ENCODE measurements around the gene OSCAR.

DNA sequence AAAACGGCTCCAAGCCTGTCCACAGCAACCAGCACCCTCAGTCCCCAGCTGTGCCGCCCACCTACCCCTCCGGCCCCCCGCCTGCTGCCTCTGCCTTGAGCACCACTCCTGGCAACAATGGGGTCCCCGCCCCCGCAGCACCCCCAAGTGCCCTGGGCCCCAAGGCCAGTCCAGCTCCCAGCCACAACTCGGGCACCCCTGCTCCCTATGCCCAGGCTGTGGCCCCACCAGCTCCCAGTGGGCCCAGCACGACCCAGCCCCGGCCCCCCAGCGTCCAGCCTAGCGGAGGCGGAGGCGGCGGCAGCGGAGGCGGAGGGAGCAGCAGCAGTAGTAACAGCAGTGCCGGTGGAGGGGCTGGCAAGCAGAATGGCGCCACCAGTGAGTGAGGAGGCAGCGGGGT lies 47.6 kb upstream of the OSCAR start:
- no peak for TF ChIP-seq POLR2A (IDR thresholded peaks at IDR 0.05; ENCODE audit: low read depth, low read length)
- no peak for TF ChIP-seq TAF1 (IDR thresholded peaks at IDR 0.05; ENCODE audit: borderline replicate concordance, low read depth, low read length)
- TF ChIP-seq POLR2AphosphoS5 (IDR thresholded peaks at IDR 0.05; ENCODE audit: low read depth, low read length): no peak

Data from GM12892 (cell line).